ENCODE data around the gene NAALADL2.

Gene NAALADL2

DNA sequence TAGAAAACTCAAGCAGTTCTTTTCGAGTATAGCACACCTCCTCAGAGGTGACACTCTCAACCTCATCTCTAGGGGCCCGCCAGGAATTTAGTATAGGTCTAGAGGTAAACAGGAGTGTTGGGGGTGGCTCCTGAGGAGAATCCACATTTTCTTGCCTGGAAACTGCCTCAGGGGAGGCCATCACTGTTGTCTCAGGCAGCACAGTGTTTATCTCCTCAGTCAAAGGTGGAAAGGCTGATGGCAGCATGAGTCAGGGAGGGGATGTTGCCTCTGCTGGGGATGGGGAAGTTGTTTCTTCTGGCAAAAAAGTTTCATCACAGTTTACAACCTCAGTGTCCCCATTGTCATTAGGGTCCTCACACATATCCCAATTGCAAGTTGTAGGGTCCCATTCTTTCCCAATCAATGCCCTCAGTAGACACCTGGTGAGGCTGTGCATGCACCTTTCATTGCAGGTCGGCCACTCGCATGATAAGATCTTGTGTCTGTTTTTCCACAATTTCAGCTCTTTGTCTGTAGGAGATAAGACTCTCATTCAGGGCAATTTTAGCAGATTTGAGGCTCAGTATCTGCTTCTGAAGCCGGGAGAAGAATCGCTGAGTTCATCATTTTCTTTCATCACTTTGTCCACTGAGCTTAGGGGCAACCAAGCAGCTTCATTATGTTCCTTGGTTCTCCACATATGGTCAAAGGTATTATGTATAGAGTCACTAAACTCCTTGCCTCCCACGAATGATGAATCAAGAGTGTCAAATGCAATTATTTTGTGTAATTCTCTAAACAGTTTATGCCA lies 25.8 kb downstream of the NAALADL2 start:
- DNase-seq (ENCODE audit: extremely low read depth, low read depth), result no peak

DNA sequence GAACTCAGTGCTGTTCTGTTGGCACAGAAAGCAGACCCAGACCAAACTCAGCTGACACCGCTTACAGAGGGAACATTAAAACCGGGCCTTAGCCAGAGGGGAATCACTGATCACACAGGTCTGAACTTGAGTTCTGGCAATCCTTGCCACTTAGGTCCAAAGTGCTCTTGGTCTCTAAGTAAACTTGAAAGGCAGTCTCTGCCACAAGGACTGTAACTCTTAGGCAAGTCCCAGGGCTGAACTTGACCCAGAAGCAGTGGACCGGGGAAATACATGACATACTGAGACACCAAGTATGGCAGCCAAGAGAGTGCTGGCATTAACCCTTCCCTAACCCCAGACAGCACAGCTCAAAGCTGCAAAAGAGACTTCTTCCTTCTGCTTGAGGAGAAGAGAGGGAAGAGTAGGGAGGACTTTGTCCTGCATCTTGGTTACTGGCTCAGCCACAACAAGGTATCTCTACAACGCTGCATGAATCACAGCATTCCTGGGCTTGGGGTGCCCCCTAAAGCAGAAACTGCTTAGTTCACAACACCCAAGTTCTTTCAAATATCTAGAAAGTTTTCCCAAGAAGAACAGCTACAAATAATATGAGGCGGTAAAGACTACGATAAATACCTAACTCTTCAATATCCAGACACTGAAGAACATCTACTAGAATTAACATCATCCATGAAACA lies 32.5 kb downstream of the NAALADL2 start:
- DNase-seq (ENCODE audit: extremely low read depth, low read depth), result no peak
- TF ChIP-seq, protein P1, sequence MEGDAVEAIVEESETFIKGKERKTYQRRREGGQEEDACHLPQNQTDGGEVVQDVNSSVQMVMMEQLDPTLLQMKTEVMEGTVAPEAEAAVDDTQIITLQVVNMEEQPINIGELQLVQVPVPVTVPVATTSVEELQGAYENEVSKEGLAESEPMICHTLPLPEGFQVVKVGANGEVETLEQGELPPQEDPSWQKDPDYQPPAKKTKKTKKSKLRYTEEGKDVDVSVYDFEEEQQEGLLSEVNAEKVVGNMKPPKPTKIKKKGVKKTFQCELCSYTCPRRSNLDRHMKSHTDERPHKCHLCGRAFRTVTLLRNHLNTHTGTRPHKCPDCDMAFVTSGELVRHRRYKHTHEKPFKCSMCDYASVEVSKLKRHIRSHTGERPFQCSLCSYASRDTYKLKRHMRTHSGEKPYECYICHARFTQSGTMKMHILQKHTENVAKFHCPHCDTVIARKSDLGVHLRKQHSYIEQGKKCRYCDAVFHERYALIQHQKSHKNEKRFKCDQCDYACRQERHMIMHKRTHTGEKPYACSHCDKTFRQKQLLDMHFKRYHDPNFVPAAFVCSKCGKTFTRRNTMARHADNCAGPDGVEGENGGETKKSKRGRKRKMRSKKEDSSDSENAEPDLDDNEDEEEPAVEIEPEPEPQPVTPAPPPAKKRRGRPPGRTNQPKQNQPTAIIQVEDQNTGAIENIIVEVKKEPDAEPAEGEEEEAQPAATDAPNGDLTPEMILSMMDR (IDR thresholded peaks at IDR 0.05; ENCODE audit: low read depth, low read length), result no peak

More for the DNA sequence above, 25.8 kb downstream of the NAALADL2 start:
- TF ChIP-seq, protein P1 (IDR thresholded peaks at IDR 0.05; ENCODE audit: low read depth, low read length), result no peak

DNA sequence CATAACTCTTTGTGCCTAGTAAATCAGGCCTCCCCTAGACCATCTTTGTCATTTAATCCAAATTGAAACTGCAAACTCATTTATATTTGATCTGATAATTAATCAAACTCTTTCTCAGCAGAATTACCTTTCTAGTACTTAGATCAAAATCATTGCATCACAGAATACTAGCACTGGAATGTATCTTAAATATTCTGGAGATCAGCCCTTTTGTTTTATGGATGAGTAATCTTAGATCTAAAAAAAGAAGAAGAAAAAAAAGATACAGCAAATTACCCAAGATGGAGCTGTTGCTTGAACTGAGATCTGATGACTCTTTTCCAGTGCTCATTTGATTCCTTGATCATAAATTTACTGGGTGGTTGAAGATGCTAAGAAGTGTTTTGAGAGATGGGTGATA lies 47.9 kb downstream of the NAALADL2 start:
- TF ChIP-seq, protein P1 (IDR thresholded peaks at IDR 0.05; ENCODE audit: low read depth, low read length), result no peak
- no peak for DNase-seq (ENCODE audit: extremely low read depth, low read depth)

DNA sequence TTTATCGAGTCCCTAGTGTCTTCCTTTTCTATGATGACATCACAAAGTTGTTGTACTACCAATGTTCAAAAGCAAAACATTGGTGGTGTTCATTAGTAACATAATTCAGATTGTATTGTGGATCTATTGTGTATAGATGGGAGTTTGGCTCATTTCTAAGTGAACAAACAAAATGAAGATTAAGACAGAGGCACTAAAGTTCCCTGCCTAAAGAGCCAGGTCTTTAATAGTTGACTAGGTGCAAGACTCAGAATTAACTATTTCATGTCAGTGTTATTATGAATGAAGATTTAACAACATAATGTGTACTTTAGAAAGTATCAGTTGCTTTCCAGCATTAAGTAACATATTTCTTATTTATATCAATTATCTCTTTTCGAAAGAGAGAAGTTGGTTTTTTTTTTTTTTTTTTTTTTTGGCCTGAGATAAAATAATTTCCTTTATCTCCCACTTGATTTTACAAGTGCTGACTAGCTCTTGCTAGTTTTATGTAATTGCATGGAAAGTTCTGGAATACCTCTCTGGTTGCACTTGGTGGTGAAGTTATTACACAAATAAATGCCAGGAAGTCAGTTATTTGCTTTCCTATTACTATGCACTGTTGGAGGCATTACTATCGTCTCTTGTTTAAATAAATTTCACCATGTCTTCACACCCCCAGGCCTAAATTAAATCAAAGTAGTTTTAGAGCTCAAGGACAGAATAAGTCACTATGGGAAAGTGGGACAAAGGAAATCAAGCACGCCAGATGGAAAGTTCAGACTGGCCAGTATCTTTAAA lies 48.7 kb downstream of the NAALADL2 start:
- no peak for DNase-seq (ENCODE audit: extremely low read depth, low read depth)
- TF ChIP-seq, protein P1 (IDR thresholded peaks at IDR 0.05; ENCODE audit: low read depth, low read length), result no peak

DNA sequence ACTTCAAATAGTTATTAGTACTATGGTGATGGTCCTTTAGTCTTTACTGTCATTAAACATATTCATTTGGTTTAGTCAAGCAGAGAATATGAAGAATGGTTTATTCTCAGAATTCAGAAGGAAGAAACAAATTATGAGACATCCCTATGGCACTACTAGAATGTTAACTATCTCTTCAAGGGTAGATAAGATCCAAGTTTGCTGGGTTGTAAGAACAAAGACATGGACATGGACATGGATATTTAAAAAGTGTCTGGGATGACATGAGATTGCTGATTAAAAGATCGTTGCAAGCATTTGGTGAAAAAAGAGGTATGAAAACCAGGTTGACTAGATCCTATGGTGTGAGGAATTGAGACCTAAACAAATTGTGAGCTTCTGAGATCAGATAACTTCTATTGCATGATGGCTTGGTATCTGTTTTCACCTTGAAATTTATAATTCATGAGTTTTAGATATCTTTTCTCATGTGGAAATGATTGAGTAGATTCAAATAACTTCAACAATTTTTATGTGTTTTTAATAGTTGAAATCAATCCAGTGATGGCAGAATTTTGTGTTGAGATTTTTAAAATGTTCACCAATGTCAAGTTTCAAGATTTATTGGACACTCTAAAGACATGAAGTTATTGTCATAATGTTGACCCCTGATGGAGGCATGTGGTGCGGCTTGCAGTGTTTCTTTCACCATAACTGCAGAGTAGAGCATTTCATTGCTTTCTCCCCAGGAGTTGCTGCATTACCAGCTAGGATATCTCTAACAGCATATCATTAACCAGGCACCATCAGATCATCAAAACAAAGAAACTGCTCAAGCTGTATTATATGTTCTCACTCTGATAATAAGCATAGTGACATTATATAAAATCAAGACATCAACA lies 72.6 kb downstream of the NAALADL2 start:
- TF ChIP-seq, protein P1 (IDR thresholded peaks at IDR 0.05; ENCODE audit: low read depth, low read length), result no peak
- DNase-seq (ENCODE audit: extremely low read depth, low read depth), result no peak

DNA sequence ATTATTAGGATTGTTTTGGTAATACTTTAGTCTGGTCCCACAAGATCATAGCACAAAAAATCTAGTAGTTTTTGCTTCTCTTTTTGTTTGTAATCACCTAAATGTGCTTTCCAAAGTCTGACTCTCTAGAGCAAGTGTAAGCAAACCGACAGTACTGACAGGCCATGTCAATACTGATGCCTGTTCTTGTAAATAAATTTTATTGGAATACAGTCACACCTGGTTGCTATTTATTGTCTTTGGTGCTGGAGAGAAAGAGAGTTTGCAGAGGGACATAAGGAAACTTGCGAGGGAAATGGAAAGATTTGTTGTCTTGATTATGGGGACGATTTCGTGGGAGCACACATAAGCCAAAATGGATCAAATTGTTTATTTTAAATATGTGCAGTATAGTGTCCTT lies 77.5 kb downstream of the NAALADL2 start:
- TF ChIP-seq, protein P1 (IDR thresholded peaks at IDR 0.05; ENCODE audit: low read depth, low read length), result no peak
- DNase-seq (ENCODE audit: extremely low read depth, low read depth), result no peak
